WERI-Rb-1 (cell line): Measurements from ENCODE around the gene COASY.
A peak's percentile ranks its signal among the peaks of the same experiment; 100 is the strongest.

Experiments used
- DNase-seq: peaks from one replicate; pipeline ENCODE4 v3.0.0-alpha.2; 2020
- H3K27ac ChIP-seq: fragments of 250-450 bp; sonication (Bioruptor Pico); 2 replicates; pipeline ENCODE4 v1.5.1; 2020; ENCODE audit warnings: mild to moderate bottlenecking, moderate library complexity
- H3K27me3 ChIP-seq: fragments of 250-450 bp; sonication (Bioruptor Pico); 2 replicates; pipeline ENCODE4 v1.5.1; 2021; ENCODE audit warnings: mild to moderate bottlenecking, low read depth, moderate library complexity; ENCODE audit not compliant: insufficient read depth, severe bottlenecking
- H3K36me3 ChIP-seq: fragments of 250-450 bp; sonication (Bioruptor Pico); 2 replicates; pipeline ENCODE4 v1.5.1; 2020; ENCODE audit warnings: mild to moderate bottlenecking, moderate library complexity
- H3K4me3 ChIP-seq: 2 replicates; pipeline ENCODE4 v1.5.1; 2011; ENCODE audit warnings: low read depth, mild to moderate bottlenecking, control low read depth, low read length
- H3K9me3 ChIP-seq: fragments of 250-450 bp; sonication (Bioruptor Pico); 2 replicates; pipeline ENCODE4 v1.5.1; 2021; ENCODE audit warnings: mild to moderate bottlenecking, moderate library complexity; ENCODE audit not compliant: severe bottlenecking
- TF ChIP-seq, protein P1 (sequence below): IDR thresholded peaks from 2 replicates; pipeline ENCODE4 v1.5.1; 2011; ENCODE audit warnings: low read depth, mild to moderate bottlenecking, control low read depth, inconsistent platforms, low read length

The COASY gene

DNA sequence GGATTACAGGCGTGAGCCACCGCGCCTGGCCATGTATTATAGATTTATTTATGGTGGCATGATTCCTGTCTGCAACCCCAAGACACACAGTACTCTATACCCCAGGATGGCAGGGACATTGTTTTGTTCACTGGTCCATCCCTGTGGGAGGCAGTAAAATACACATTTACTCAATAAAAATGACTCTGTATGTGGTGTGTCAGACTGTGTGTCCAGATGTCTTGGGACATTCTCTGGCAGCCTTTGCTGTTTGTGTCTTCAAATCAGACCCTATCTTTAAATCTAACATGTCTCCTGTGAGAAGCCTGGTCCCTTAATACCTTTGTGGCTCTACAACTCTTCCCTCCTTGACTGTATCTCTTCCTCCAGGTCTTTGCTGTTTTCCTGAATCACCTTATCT, 1.7 kb upstream of the COASY start:
- Histone ChIP-seq H3K36me3 (peaks cover 23% of the 10 kb centered on the region), H3K27ac (no peak overlapping the region), H3K4me3 (no peak overlapping the region), H3K9me3 (no peaks in the 10 kb centered on the region), H3K27me3 (no peaks in the 10 kb centered on the region)
- no peak for DNase-seq
- TF ChIP-seq, protein P1, sequence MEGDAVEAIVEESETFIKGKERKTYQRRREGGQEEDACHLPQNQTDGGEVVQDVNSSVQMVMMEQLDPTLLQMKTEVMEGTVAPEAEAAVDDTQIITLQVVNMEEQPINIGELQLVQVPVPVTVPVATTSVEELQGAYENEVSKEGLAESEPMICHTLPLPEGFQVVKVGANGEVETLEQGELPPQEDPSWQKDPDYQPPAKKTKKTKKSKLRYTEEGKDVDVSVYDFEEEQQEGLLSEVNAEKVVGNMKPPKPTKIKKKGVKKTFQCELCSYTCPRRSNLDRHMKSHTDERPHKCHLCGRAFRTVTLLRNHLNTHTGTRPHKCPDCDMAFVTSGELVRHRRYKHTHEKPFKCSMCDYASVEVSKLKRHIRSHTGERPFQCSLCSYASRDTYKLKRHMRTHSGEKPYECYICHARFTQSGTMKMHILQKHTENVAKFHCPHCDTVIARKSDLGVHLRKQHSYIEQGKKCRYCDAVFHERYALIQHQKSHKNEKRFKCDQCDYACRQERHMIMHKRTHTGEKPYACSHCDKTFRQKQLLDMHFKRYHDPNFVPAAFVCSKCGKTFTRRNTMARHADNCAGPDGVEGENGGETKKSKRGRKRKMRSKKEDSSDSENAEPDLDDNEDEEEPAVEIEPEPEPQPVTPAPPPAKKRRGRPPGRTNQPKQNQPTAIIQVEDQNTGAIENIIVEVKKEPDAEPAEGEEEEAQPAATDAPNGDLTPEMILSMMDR, result no peak

DNA sequence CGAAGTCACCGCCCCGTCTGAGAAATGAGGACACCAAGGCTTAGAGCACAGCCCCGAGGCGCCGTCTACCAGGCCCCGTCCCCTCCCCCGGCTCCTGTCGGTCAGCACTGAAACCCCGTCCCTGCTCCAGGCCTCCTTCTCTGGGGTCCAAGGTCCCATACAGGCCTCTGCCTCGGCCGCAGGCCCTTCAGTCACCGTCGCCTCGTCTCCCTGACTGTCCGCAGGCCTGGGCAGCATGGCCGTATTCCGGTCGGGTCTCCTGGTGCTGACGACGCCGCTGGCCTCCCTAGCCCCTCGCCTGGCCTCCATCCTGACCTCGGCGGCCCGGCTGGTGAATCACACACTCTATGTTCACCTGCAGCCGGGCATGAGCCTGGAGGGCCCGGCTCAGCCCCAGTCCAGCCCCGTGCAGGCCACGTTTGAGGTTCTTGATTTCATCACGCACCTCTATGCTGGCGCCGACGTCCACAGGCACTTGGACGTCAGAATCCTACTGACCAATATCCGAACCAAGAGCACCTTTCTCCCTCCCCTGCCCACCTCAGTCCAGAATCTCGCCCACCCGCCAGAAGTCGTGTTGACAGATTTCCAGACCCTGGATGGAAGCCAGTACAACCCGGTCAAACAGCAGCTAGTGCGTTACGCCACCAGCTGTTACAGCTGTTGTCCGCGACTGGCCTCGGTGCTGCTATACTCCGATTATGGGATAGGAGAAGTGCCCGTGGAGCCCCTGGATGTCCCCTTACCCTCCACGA, 617 bp downstream of the COASY start:
- peak overlapping the region; percentile 95 for H3K4me3 ChIP-seq
- DNase-seq, result peak; percentile 66
- no peaks in the 10 kb centered on the region for H3K9me3 ChIP-seq
- no peaks in the 10 kb centered on the region for H3K27me3 ChIP-seq
- peaks cover 44% of the 10 kb centered on the region for H3K36me3 ChIP-seq
- peak overlapping the region; percentile 85 for H3K27ac ChIP-seq
- TF ChIP-seq, protein P1, result no peak

- Histone ChIP-seq H3K27me3 (no peaks in the 10 kb centered on the region), H3K4me3 (peak overlapping the region; percentile 95), H3K9me3 (no peaks in the 10 kb centered on the region), H3K36me3 (peaks cover 48% of the 10 kb centered on the region), H3K27ac (peak overlapping the region; percentile 85)
- TF ChIP-seq, protein P1, result no peak
- DNase-seq, result peak; percentile 9
Measured at GRCh38 chr17:42563143-42563509, 1.2 kb downstream of the COASY start.

- no peaks in the 10 kb centered on the region for H3K27me3 ChIP-seq
- H3K9me3 ChIP-seq, result no peaks in the 10 kb centered on the region
- peaks cover 52% of the 10 kb centered on the region for H3K36me3 ChIP-seq
- no peak overlapping the region for H3K27ac ChIP-seq
- TF ChIP-seq, protein P1, result no peak
- no peak for DNase-seq
- no peak overlapping the region for H3K4me3 ChIP-seq
Measured at GRCh38 chr17:42563543-42563942, 1.6 kb downstream of the COASY start.

DNA sequence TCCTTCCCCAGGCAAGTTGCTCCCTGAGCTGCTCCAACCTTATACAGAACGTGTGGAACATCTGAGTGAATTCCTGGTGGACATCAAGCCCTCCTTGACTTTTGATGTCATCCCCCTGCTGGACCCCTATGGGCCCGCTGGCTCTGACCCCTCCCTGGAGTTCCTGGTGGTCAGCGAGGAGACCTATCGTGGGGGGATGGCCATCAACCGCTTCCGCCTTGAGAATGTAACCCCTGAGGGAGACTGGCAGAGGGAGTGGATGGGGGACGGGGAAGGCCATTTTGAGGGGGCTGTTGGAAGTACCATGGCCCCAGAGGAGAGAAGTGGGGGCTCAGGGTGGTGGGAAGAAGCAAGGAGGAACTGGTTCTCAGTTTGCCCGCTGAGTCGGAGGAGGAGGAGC, 2.0 kb downstream of the COASY start:
- Histone ChIP-seq H3K27me3 (no peaks in the 10 kb centered on the region), H3K4me3 (no peak overlapping the region), H3K36me3 (peaks cover 56% of the 10 kb centered on the region), H3K9me3 (no peaks in the 10 kb centered on the region), H3K27ac (no peak overlapping the region)
- DNase-seq, result no peak
- TF ChIP-seq, protein P1, result no peak
